HG03175 (cell line): ENCODE data around the gene CTAGE1.
"Not testable (repeated sequence)": the region's sequence is repeated elsewhere in the genome, so short reads cannot be mapped to it uniquely, and the experiment has no call there.

Experiments
- ATAC-seq: cut with Tn5 transposase; IDR thresholded peaks from one replicate; pipeline ENCODE4 v1.9.1; 2021; ENCODE audit warnings: mild to moderate bottlenecking, moderate library complexity; ENCODE audit not compliant: unreplicated experiment

Gene CTAGE1

DNA sequence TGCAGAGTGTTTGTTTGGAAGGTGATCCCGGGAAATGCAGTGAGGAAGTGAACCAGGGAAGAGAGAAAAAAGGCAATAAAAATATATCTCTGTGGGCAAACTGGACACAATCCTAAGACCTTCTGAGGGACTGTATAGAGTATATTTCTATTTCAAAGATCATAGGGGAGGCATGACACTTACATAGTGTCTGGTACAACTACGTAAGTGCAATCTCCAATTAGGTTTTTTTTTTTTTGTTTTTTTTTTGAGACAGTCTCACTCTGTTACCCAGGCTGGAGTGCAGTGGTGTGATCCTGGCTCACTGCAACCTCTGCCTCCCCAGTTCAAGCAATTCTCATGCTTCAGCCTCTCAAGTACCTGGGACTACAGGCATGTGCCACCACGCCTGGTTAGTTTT lies 24.6 kb downstream of the CTAGE1 start:
- ATAC-seq = not testable (repeated sequence)

DNA sequence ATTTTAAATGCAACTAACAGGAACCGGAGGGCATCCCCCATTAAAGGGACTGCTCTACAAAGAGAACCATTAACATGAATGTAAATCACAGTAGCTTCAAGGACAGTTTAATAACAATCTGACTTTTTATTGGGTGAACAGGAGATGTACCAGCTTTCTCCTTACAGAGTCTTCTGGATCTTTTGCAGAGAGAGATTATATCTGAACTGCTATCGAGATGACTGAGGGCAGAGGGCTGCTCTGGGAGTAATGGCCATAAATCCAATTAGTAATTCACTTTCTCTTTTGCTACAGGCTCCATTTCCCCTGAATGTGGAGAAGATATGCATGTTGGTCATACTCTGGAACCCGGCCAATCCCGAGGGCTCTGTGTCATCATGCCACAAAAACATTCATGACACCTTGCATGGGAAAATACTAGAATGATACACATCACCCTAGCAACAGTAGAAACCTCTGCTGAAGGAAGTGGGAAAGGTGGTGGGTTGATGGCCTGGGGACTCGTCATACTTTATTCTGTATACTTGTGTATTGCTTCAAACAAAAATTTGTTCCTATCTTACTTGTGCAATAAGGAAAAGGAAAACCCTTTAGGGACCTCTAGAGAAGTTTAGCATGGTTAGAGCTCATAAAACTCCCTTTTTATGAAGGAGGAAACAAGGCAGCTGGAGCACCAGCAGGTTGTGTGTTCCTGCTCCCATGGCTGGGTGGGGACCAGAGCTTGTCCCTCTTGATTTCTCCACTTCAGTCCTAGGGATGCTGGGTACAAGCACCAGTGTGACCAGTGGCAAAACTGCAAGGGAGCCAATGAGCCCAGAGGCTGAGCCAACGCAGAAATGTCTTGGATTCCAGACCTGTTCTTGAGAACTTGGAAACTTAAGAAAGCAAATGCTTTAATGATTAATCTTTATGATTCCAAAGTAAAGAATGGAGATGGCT lies 26.0 kb downstream of the CTAGE1 start:
- ATAC-seq = no peak

DNA sequence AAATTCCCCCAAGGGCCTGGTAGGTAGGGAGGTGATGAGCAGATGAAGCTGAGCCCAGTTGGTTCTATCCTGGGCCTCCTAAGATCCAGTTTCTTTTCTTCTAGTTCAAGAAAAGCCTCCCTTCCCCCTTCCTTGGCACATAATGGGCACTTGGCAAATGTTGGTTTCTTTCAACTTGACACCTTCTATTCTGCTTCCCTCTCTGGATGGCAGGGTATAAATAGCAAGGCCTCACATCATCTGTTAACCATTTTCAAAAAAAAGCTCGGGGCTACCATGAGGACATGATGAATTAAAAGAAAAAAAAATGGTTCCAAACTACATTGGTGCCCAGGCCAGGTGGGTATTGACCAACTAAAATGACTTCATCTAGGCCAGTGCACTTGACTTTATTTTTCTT lies 29.9 kb downstream of the CTAGE1 start:
- no peak for ATAC-seq

DNA sequence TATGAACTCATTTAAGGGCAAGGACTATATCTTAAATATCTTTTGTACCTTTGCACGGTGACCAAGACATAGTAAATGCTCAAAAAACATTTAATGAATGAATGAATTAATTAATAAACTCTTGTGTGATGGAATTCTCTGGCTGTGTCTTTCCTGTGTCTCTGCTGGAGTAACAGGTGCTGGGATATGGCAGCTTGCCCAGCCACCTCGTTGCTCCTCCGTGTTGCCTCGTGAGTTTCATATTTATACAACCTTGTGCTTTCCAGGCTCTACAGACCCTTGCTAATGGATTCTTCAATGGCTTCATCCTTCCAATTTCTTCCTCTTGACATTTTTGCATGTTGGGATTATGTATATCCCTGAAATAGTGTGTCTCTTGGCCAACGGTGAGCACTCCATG lies 30.4 kb downstream of the CTAGE1 start:
- ATAC-seq = no peak

DNA sequence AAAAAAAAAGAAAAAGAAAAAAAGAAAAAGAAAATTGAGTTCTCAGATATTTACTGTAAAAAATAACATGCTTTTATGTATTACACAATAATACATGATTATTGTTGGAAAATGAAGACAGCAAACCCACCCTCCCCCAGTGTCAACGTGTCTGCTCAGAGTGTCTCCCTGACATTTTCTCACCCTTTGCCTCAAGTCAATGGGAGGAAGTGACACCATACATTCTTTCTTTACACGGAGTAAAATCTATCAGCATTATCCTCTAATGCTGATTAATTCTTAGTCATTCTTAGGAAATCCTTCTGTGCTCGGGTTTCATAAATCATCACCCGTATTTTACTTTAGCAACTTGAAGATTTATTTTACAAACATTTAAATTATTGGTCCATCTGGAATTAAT lies 32.0 kb downstream of the CTAGE1 start:
- no peak for ATAC-seq

DNA sequence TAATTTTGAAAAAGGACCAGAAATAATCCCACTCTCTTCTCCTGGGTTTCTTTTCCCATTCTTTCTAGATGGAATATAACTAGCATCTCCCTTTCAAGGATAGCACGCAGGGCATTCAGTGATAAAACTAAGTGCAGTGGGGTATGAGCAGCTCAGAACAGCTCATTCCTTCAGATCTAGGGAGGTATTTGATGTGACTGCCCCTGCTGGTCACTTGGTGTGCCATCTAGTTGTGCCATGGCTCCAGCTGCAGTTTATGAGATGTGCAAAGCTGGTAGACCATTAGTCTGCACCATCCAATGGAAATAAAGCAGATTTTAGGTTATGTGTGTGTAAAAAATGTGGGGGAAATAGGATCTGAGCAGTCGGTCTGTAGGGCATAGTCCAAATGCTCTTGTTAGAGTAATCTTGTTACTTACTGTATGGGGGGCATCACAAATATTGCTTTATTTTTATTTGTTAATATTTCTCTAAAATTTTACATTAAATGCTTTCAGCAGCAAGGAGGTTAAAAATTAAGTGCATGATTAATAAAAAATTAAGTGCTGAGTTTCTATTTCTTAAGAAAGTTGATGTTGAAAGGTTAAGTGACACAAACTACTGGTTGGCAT lies 38.9 kb downstream of the CTAGE1 start:
- no peak for ATAC-seq

DNA sequence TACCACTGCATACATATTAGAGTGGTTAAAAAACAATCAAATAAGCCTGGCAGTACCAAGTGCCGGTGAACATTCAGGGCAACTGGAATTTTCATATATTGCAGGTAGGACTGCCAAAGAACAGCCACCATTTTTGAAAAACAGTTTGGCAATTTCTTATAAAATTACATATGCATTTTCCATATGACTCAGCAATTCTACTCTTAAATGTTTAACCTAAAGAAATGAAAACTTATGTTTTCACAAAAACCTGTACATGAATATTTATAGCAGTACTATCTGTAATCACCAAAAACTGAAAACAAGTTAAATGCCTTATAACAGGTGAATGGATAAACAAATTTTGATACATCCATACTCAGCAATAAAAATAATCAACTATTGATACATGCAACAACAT lies 39.9 kb downstream of the CTAGE1 start:
- no peak for ATAC-seq

DNA sequence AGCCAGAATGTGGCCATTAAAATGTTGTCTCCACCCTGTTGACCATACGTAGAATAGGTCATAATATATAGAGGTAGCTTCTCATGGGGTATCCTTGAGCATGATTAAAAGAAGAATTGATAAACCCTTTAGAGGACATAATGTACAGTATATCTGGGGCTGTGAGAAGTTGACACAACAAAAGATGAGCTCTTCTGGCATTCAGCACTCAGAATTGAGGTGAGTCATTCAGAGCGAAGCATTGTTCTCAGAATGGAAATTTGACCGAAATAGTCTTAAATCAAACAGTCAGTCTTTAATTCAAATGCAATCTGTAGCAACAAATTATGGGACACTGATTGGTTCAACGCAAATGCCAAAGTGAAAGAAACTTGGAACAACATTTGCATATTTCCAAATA lies 47.3 kb downstream of the CTAGE1 start:
- ATAC-seq = no peak

DNA sequence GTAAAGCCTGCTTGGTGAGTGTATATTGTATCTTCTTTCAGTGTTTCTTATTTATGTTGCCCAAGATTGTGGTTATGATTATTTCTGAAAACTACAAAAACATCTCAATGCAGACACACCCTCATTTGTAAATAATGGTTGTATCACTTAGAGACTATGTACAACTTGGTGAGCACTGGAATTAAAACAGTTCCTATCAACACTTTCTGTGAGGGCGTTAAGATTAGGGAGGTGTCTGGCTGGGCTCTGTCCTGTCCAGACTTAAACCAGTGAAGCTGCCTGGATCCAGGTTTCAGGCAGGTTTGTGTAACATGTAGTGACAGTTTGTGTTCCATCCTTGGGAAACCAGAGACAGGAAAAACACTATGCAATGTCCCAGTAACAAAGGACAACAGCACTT lies 49.7 kb downstream of the CTAGE1 start:
- no peak for ATAC-seq

DNA sequence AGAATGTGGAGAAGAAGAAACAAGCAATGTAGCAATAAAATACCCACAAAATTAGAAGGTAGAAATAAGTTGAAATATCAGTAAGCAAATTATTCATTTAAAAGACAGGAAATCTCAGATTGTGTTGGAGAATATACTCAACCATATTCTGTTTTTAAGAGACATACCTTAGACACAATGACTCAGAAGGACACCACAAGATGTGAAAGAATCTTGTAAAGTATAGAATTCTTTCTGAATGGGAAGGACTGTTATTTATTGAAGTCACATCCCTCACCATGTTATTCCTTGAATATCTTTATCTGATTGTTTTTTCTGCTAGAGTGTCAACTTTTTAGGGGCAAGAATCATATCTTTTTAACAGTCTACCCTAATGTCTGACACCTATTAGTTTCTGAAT lies 50.4 kb downstream of the CTAGE1 start:
- no peak for ATAC-seq

DNA sequence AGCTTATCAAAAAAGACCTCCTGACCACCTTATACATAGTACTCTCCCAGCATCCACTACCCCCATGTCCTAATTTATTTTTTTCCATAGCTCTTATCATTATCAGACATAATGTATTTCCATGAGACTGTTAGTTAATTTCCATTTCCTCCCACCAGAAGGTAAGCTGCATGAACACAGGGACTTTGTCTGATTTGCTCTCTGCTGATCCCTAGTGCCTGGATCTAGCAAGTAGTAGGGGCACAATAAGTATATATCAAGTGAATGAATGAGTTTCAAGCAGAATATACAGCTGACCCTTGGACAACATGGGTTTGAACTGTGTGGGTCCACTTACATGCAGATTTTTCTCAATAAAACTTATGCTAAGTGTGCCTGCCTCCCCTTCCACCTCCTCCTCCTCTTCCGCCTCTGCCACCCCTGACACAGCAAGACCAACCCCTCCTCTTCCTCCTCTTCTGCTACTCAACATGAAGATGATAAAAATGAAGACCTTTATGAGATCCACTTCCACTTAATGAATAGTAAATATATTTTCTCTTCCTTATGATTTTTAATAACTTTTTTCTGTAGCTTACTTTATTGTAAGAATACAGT lies 53.8 kb downstream of the CTAGE1 start:
- ATAC-seq = no peak
